ENCODE results near the gene TGFA. TPM values are rescaled to one million over a fixed set of nuclear protein-coding genes. Genes with fewer than 3 reads are reported as not detected.

The TGFA gene
- total RNA-seq, 1 donor: not detected

DNA sequence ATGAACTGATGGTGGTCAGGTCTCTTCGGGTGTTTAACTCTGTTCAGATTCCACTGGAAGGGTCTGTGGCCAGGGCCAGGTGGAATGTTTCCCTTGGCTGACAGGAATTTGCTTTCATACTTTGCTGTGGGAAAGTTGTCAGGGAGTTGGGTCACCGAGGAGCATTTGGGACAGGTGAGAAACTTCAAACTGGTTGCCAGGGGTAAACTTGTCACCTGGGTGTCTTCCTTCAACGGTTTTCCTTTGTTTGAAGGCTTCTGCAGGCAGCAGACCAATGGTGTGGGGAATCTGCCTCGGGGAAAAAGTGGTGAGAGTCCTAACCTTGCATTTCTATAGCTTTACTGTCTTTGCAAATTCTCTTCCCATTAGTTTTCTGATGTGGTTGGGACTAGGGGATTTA lies 92.2 kb downstream of the TGFA start:
- no peak overlapping the region for H3K4me3 ChIP-seq (ENCODE audit: low read depth, low read length)
- no peak for DNase-seq (ENCODE audit: low read depth)
- TF ChIP-seq, protein P1, sequence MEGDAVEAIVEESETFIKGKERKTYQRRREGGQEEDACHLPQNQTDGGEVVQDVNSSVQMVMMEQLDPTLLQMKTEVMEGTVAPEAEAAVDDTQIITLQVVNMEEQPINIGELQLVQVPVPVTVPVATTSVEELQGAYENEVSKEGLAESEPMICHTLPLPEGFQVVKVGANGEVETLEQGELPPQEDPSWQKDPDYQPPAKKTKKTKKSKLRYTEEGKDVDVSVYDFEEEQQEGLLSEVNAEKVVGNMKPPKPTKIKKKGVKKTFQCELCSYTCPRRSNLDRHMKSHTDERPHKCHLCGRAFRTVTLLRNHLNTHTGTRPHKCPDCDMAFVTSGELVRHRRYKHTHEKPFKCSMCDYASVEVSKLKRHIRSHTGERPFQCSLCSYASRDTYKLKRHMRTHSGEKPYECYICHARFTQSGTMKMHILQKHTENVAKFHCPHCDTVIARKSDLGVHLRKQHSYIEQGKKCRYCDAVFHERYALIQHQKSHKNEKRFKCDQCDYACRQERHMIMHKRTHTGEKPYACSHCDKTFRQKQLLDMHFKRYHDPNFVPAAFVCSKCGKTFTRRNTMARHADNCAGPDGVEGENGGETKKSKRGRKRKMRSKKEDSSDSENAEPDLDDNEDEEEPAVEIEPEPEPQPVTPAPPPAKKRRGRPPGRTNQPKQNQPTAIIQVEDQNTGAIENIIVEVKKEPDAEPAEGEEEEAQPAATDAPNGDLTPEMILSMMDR (IDR thresholded peaks at IDR 0.05; ENCODE audit: insufficient read depth, low read depth, low read length): no peak

DNA sequence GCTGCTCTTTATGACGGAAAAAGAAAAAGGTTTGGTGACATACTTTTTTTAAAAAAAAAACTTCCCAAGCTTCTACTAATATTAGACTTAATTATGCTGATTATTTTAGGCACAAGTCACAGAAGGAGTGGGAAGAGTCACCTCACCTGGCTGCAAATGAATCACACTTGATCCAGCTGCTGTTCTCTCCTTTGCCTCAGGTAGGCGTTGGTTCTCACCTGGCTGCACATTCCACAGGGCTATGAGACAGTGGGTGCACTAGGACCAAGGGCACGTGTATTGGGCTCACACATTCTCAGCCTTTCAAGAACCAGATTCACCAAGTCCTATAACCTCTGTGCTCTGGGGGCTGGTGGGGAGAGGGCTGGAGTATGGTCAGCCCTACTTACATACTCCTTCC lies 93.3 kb downstream of the TGFA start:
- TF ChIP-seq, protein P1 (IDR thresholded peaks at IDR 0.05; ENCODE audit: insufficient read depth, low read depth, low read length): no peak
- no peak for DNase-seq (ENCODE audit: low read depth)
- H3K4me3 ChIP-seq (ENCODE audit: low read depth, low read length): no peak overlapping the region

DNA sequence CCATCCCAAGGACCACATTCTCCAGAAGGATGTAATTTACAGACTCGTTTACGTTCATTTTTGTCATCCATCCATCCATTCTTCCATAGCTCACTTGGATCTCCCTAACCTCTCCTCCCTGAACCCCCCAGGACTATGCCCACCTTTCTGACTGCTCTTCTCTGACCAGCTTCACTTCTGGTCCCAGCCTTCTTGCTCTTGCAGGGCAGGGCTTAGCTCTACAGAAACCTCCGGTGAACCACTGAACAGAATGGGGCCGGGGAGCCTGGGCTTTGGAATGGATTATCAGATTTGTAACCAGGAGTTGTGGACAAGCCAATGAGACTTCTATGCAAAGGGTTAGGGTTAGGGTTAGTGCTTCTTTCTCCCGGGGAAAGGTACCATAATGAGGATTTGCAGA lies 95.0 kb downstream of the TGFA start:
- TF ChIP-seq, protein P1 (IDR thresholded peaks at IDR 0.05; ENCODE audit: insufficient read depth, low read depth, low read length): no peak
- no peak overlapping the region for H3K4me3 ChIP-seq (ENCODE audit: low read depth, low read length)
- DNase-seq (ENCODE audit: low read depth): no peak

DNA sequence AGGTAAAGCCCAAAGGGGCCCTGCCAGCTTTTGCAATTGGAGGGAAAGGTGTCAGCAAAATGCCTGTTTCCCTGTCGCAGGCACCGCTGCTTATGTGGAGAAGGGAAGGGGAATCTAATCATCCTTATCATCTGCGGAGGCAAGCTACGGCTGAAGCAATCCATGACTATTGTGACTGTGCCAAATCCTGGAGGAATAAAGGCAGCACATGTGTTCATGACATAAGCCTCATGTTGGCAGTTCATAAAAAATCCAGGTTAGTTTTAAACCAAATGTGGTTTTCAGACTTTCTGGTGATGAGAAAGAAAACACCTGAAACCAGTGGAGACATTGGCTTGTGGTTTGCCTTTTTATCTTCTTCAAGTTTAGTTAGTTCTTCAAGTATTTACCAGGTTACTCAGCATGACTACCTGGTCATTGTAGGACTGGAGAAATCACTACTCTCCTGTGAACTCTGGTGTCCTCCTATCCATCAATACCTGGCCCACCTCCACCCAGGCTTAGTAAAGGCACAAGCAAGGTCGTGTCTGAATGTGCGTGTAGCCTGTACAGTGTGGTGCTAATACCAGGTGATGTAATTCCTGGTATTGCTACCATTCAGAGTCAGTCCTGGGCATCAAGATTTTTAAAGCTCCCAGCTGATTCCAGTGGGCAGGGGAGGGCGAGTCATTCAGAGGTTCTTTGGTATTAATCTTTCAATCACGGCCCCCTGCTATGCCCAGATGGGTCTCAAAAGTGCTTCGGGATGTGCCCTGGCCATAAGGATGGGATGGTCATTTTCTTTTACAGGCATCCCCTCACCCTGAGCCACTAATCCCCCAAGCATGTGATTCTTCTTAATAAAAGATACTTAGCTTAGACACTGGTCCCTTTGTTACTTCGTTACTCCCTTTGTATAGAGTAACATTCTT lies 96.8 kb downstream of the TGFA start:
- DNase-seq (ENCODE audit: low read depth): no peak
- no peak overlapping the region for H3K4me3 ChIP-seq (ENCODE audit: low read depth, low read length)
- TF ChIP-seq, protein P1 (IDR thresholded peaks at IDR 0.05; ENCODE audit: insufficient read depth, low read depth, low read length): no peak

DNA sequence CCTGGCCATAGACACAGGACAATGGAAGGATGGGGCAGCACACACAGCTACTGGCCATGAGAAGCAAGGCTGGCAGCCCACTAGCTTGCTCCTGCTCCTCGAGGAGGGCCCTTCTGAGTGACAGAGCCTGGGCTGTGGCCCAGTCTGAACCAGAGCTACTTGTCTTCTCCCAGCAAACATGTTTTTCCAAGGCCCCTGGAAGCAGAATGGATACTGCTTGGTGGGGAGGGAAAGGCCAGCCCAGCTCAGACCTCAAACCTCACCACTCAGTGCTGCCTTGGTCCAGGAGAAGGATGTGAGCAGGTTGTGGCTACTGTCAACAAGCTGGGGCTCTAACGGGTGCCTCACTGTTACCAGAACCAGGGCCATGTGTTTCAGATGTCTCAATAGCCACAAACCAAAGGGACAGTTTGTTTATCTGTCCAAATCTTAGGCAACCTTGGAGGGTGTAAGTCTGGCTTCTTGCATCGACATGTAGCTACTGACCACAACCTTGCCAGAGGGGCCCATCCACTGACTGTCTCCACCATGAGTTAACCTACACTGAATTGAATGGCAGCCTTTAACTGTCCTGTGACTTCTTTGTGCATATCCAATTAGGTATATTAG lies 98.6 kb downstream of the TGFA start:
- TF ChIP-seq, protein P1 (IDR thresholded peaks at IDR 0.05; ENCODE audit: insufficient read depth, low read depth, low read length): no peak
- no peak overlapping the region for H3K4me3 ChIP-seq (ENCODE audit: low read depth, low read length)

DNA sequence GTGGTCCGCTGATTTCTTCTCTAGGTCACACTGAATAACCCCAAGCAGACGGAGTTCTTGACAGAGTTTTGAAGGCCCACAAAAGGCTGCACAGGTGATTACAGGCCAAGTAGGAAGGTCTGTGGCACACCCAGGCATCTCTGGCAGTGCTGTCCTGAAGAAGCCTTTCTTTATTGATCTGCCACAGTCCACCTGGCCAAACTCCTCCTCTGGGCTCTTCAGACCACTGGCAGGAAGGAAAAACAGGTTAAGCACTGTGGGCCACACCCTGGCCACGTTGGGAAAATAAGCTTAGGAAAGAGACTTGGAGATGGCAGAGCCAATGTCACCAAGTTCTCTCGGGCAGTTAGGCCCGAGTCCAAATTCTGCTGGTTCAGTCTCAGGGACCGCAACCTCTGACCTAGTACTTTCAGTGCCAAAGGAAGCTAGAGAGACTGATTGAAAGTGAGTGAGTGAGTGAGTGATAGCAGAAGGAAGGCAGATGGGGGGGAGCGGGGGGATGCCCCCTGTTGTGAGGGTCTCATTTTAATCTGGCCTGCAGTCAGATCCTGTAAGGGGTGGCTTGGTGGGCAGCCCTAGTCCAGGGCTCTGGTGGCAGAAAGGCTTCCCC lies 102.9 kb downstream of the TGFA start:
- TF ChIP-seq, protein P1 (IDR thresholded peaks at IDR 0.05; ENCODE audit: insufficient read depth, low read depth, low read length): no peak
- no peak overlapping the region for H3K4me3 ChIP-seq (ENCODE audit: low read depth, low read length)
- no peak for DNase-seq (ENCODE audit: low read depth)

More for the DNA sequence above, 98.6 kb downstream of the TGFA start:
- DNase-seq (ENCODE audit: low read depth): no peak

All from fibroblast of villous mesenchyme (primary cell).